ENCODE data around the gene ADGRV1. TPM values are rescaled to one million over a fixed set of nuclear protein-coding genes. Genes with fewer than 3 reads are reported as not detected.

ADGRV1 gene
- polyA plus RNA-seq, 2 of the 4 experiments (the other 2 are of a cell fraction): 0.70 to 3.7 TPM

- ATAC-seq (no peak), FAIRE-seq (no peak), DNase-seq (ENCODE audit: low read depth in 1 of 2, low spot score in 1 of 2) (no peak)
- WGBS (ENCODE audit: missing lambda C conversion rate): 89% methylated on average over 4 of the region's 4 CpGs
- ChIA-PET CTCF (interaction anchor here (0.8 kb wide), 2 partner anchors 19 to 473 kb away, joined by 3 read pairs; no protein-coding TSS in a partner anchor), POLR2A (no interaction called here)
- no peak for TF ChIP-seq MAX (IDR thresholded peaks at IDR 0.05)
- TF ChIP-seq JUN (IDR thresholded peaks at IDR 0.05): no peak
- TF ChIP-seq ZNF302 (CRISPR knock-in tag; IDR thresholded peaks at IDR 0.05): no peak
- TF ChIP-seq ZSCAN20 (CRISPR knock-in tag; IDR thresholded peaks at IDR 0.05): no peak
- no peak for TF ChIP-seq BHLHE40 (IDR thresholded peaks at IDR 0.05; ENCODE audit: low read depth, low read length)
- no peak for TF ChIP-seq TP53 (CRISPR knock-in tag; IDR thresholded peaks at IDR 0.05)
- TF ChIP-seq RAD21 (conservative IDR thresholded peaks at IDR 0.05 in 1 of 2, IDR thresholded peaks at IDR 0.05 in 1 of 2): no peak
- TF ChIP-seq EHMT2 (IDR thresholded peaks at IDR 0.05; ENCODE audit: low read depth): no peak
- no peak for TF ChIP-seq CHD4 (IDR thresholded peaks at IDR 0.05; ENCODE audit: borderline replicate concordance)
- TF ChIP-seq RFX5 (IDR thresholded peaks at IDR 0.05): no peak
- no peak for TF ChIP-seq ELK1 (IDR thresholded peaks at IDR 0.05; ENCODE audit: low read depth, low read length)
- TF ChIP-seq POLR2AphosphoS2 (conservative IDR thresholded peaks at IDR 0.05; ENCODE audit: low read length): no peak
- TF ChIP-seq FOSB (CRISPR knock-in tag; IDR thresholded peaks at IDR 0.05): no peak
- TF ChIP-seq E2F6 (IDR thresholded peaks at IDR 0.05; ENCODE audit: borderline replicate concordance, low read depth): no peak
- Histone ChIP-seq H3K9me3 (no peaks in the 10 kb centered on the region), H3K27ac (0 out of 6 replicates have a peak overlapping the region, but pooled peaks of 1 of the 2 experiments have one; percentile 15), H3K4me1 (peaks cover 58% of the 10 kb centered on the region), H3K4me2 (no peak overlapping the region), H3K4me3 (no peak overlapping the region)
These were observed 353.9 kb downstream of the ADGRV1 start for GRCh38 chr5:90912476-90912875.

- FAIRE-seq (peak; percentile 36), ATAC-seq (peak in 1 of 2 experiments; percentile 60; a peak in 2 of 6 replicates), DNase-seq (ENCODE audit: low read depth in 1 of 2, low spot score in 1 of 2) (peak in 1 of 2 experiments; percentile 29)
- ChIA-PET POLR2A (no interaction called here), CTCF (no interaction called here)
- H3K4me1 ChIP-seq: peaks cover 47% of the 10 kb centered on the region
- no peak for TF ChIP-seq FOSL2 (IDR thresholded peaks at IDR 0.05)
- TF ChIP-seq FOSL2 (CRISPR knock-in tag; IDR thresholded peaks at IDR 0.05): 0 out of 2 replicates have a peak, but pooled peaks have one; percentile 25
- TF ChIP-seq RNF2 (IDR thresholded peaks at IDR 0.05; ENCODE audit: borderline replicate concordance, low read depth): no peak
- no peak for TF ChIP-seq CBX8 (IDR thresholded peaks at IDR 0.05)
- 0 out of 2 replicates have a peak, but pooled peaks have one; percentile 14 for TF ChIP-seq GATA3 (IDR thresholded peaks at IDR 0.05; ENCODE audit: borderline replicate concordance)
- TF ChIP-seq MYC (IDR thresholded peaks at IDR 0.05; ENCODE audit: borderline replicate concordance, low read length): no peak
- peak overlapping the region; percentile 57 to 63 for H3K27ac ChIP-seq
- no peaks in the 10 kb centered on the region for H3K9me3 ChIP-seq
- H3K4me2 ChIP-seq: peak overlapping the region; percentile 80
- 15% methylated on average over 4 of the region's 4 CpGs for WGBS (ENCODE audit: missing lambda C conversion rate)
- no peak overlapping the region for H3K4me3 ChIP-seq
These were observed 356.8 kb downstream of the ADGRV1 start for GRCh38 chr5:90915393-90915792.

GRCh38 chr5:90916947-90917800 is 358.6 kb downstream of the ADGRV1 start:
- Histone ChIP-seq H3K4me1 (peaks cover 29% of the 10 kb centered on the region), H3K27ac (no peak overlapping the region), H3K4me2 (0 out of 3 replicates have a peak overlapping the region, but pooled peaks have one; percentile 21), H3K9me3 (no peaks in the 10 kb centered on the region), H3K4me3 (no peak overlapping the region)
- ATAC-seq: no peak
- no peak for DNase-seq (ENCODE audit: low read depth in 1 of 2, low spot score in 1 of 2)
- no peak for FAIRE-seq
- CTCF ChIA-PET: interaction anchor here (0.7 to 3.2 kb wide), 3 partner anchors 15 to 504 kb away, joined by 3 to 12 read pairs (median 7); partner anchors contain the start of gene ARRDC3
- TF ChIP-seq RFX5 (IDR thresholded peaks at IDR 0.05) (no peak), KDM1A (IDR thresholded peaks at IDR 0.05; ENCODE audit: low read depth) (no peak), CTCF (IDR thresholded peaks at IDR 0.05) (no peak)
- WGBS (ENCODE audit: missing lambda C conversion rate): 69% methylated on average over 3 of the region's 3 CpGs
- POLR2A ChIA-PET: interaction anchor here (1.4 kb wide), 1 partner anchor 466 kb away, joined by 3 read pairs; the partner anchor contains the start of gene ARRDC3
